ENCODE results near the gene BDP1. TPM values are rescaled to one million over a fixed set of nuclear protein-coding genes. Genes with fewer than 3 reads are reported as not detected.
"Not testable (repeated sequence)": the region's sequence is repeated elsewhere in the genome, so short reads cannot be mapped to it uniquely, and the experiment has no call there.

The BDP1 gene
- total and polyA plus RNA-seq, 2 donors from 2014 or later, result 5.1 to 27.6 TPM

DNA sequence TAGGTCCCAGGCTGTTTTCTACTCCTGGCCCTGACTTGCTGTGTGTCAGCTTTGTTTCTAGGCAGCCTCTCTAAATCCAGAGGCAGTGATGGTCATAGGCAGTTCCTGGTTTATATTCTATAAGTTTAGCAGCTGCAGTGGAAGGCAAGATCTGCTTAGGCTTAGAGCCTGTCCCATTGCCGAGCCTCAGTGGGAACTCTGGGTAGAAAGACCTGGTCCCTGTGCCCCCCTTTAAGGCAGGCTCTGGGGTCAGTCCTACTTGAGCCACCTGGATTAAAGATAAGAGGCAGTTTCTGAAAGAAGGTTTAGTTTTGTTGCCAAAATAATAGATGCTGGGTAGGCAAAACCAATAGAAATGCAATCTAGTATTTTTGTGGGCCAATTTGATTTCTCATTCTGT, 145.3 kb downstream of the BDP1 start:
- Histone ChIP-seq H3K36me3 (ENCODE audit: control insufficient read depth in 2 of 3, insufficient read depth in 3 of 3, low read length in 3 of 3) (peaks cover 9 to 27% (median 20%) of the 10 kb centered on the region in 3 donors), H3K9ac (ENCODE audit: low read length in 3 of 3) (no peak overlapping the region), H3K27ac (ENCODE audit: low read depth in 2 of 2, low read length in 2 of 2) (no peak overlapping the region), H3K4me1 (ENCODE audit: control insufficient read depth in 2 of 3, insufficient read depth in 2 of 3, low read depth in 1 of 3, low read length in 3 of 3) (no peaks in the 10 kb centered on the region), H3K9me3 (ENCODE audit: control insufficient read depth in 2 of 3, insufficient read depth in 1 of 3, low read length in 3 of 3) (no peaks in the 10 kb centered on the region), H3K27me3 (ENCODE audit: control insufficient read depth, insufficient read depth, low read length) (no peaks in the 10 kb centered on the region), H3K4me3 (ENCODE audit: low read length in 3 of 3) (no peak overlapping the region)
- intact Hi-C loops (cut with DNase I), result no loop called here
- TF ChIP-seq, protein P1, sequence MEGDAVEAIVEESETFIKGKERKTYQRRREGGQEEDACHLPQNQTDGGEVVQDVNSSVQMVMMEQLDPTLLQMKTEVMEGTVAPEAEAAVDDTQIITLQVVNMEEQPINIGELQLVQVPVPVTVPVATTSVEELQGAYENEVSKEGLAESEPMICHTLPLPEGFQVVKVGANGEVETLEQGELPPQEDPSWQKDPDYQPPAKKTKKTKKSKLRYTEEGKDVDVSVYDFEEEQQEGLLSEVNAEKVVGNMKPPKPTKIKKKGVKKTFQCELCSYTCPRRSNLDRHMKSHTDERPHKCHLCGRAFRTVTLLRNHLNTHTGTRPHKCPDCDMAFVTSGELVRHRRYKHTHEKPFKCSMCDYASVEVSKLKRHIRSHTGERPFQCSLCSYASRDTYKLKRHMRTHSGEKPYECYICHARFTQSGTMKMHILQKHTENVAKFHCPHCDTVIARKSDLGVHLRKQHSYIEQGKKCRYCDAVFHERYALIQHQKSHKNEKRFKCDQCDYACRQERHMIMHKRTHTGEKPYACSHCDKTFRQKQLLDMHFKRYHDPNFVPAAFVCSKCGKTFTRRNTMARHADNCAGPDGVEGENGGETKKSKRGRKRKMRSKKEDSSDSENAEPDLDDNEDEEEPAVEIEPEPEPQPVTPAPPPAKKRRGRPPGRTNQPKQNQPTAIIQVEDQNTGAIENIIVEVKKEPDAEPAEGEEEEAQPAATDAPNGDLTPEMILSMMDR (IDR thresholded peaks at IDR 0.05; ENCODE audit: borderline replicate concordance, extremely low read depth, insufficient read depth), result no peak
- DNase-seq (no peak), FAIRE-seq (no peak)

DNA sequence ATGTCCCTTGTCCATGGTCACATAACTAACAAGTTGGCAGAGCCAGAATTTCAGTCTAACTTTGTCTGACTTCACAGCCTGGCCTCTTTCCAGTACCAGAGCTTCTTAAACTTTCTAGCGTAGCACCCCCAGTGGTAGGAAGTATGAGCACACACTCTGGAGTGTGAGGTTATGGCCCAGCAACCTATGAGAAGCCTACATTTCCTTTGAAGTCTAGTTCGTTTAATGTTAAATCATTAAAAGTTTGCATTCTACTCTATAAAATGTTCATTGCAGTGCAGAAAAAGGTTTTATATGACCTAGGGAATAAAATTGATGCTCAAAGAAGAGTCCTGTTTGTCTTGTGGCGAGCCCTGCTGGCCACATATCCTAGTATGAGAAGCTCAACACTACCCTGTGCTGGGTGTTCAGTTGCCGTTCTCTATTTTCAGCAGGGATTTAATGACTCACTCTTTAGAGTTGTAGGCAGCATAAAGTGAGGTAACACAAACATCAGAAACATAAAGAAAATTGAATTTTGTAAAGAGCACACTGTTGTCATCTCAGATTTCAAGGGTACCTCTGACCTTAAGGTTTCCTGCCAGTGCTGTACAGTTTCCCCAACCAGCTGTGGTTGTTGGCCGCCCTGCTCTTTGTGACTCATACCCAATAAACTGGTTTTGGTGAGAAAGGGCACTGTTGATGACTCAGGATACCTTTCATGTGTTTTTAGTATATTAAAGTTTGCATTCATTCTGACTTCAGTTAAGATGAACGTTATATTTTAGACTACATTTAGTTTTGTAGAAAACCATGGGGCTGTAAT, 146.0 kb downstream of the BDP1 start:
- H3K27me3 ChIP-seq (ENCODE audit: control insufficient read depth, insufficient read depth, low read length), result no peaks in the 10 kb centered on the region
- no peaks in the 10 kb centered on the region for H3K9me3 ChIP-seq (ENCODE audit: control insufficient read depth in 2 of 3, insufficient read depth in 1 of 3, low read length in 3 of 3)
- DNase-seq (peak in 2 of 5 donors; percentile 37 to 54), FAIRE-seq (no peak)
- intact Hi-C loops (cut with DNase I), result no loop called here
- H3K9ac ChIP-seq (ENCODE audit: low read length in 3 of 3), result no peak overlapping the region
- TF ChIP-seq, protein P1 (IDR thresholded peaks at IDR 0.05; ENCODE audit: borderline replicate concordance, extremely low read depth, insufficient read depth), result peak; percentile 41
- H3K4me3 ChIP-seq (ENCODE audit: low read length in 3 of 3), result no peak overlapping the region
- no peaks in the 10 kb centered on the region for H3K4me1 ChIP-seq (ENCODE audit: control insufficient read depth in 2 of 3, insufficient read depth in 2 of 3, low read depth in 1 of 3, low read length in 3 of 3)
- no peak overlapping the region for H3K27ac ChIP-seq (ENCODE audit: low read depth in 2 of 2, low read length in 2 of 2)
- peaks cover 8 to 27% (median 17%) of the 10 kb centered on the region in 3 donors for H3K36me3 ChIP-seq (ENCODE audit: control insufficient read depth in 2 of 3, insufficient read depth in 3 of 3, low read length in 3 of 3)

DNA sequence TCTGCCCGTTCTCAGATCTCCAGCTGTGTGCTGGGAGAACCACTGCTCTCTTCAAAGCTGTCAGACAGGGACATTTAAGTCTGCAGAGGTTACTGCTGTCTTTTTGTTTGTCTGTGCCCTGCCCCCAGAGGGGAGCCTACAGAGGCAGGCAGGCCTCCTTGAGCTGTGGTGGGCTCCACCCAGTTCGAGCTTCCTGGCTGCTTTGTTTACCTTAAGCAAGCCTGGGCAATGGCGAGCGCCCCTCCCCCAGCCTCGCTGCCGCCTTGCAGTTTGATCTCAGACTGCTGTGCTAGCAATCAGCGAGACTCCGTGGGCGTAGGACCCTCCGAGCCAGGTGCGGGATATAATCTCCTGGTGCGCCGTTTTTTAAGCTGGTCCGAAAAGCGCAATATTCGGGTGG, 154.5 kb downstream of the BDP1 start:
- DNase-seq; H3K27ac ChIP-seq (ENCODE audit: low read depth in 2 of 2, low read length in 2 of 2); H3K4me1 ChIP-seq (ENCODE audit: control insufficient read depth in 2 of 3, insufficient read depth in 2 of 3, low read depth in 1 of 3, low read length in 3 of 3); H3K9me3 ChIP-seq (ENCODE audit: control insufficient read depth in 2 of 3, insufficient read depth in 1 of 3, low read length in 3 of 3); H3K4me3 ChIP-seq (ENCODE audit: low read length in 3 of 3); intact Hi-C loops (cut with DNase I); FAIRE-seq; H3K27me3 ChIP-seq (ENCODE audit: control insufficient read depth, insufficient read depth, low read length); H3K9ac ChIP-seq (ENCODE audit: low read length in 3 of 3); H3K36me3 ChIP-seq (ENCODE audit: control insufficient read depth in 2 of 3, insufficient read depth in 3 of 3, low read length in 3 of 3): not testable (repeated sequence)

DNA sequence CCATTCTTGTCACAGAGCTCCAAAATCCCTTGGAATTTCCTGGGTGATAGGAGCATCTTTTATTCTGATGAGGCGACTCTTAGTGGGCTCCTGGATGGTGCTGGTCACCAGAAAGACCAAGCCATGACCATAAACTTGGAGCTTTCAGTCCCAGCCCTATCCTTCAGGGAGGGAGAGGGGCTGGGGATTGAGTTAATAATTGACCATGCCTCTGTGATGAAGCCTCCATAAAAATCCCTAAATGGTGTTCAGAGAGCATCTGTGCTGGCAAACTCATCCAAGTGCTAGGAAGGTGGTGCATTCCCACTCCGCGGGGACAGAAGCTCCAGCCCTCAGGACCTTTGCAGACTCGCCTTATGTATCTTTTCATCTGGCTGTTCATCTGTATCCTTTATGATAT, 160.4 kb downstream of the BDP1 start:
- Histone ChIP-seq H3K4me3 (ENCODE audit: low read length in 3 of 3) (no peak overlapping the region), H3K36me3 (ENCODE audit: control insufficient read depth in 2 of 3, insufficient read depth in 3 of 3, low read length in 3 of 3) (peaks cover 0 to 14% (median 9%) of the 10 kb centered on the region in 3 donors), H3K9me3 (ENCODE audit: control insufficient read depth in 2 of 3, insufficient read depth in 1 of 3, low read length in 3 of 3) (no peaks in the 10 kb centered on the region), H3K27me3 (ENCODE audit: control insufficient read depth, insufficient read depth, low read length) (no peaks in the 10 kb centered on the region), H3K9ac (ENCODE audit: low read length in 3 of 3) (no peak overlapping the region), H3K27ac (ENCODE audit: low read depth in 2 of 2, low read length in 2 of 2) (no peak overlapping the region), H3K4me1 (ENCODE audit: control insufficient read depth in 2 of 3, insufficient read depth in 2 of 3, low read depth in 1 of 3, low read length in 3 of 3) (no peaks in the 10 kb centered on the region)
- TF ChIP-seq, protein P1 (IDR thresholded peaks at IDR 0.05; ENCODE audit: borderline replicate concordance, extremely low read depth, insufficient read depth), result no peak
- FAIRE-seq (no peak), DNase-seq (no peak)
- intact Hi-C loops (cut with DNase I), result no loop called here

Other genes with a start within 250 kb of the BDP1 start
- 61.0 TPM for gene MCCC2, start 131.7 kb downstream of the BDP1 start, total RNA-seq
- 57.7 TPM for gene MCCC2, start 131.7 kb downstream of the BDP1 start, polyA plus RNA-seq (ENCODE audit: insufficient read depth, low read depth, low replicate concordance)